Lower leg skin (tissue), 3 donors: ENCODE data around the gene MAN1A1.

ENCODE experiments used
- POLR2A ChIP-seq, 2 donors: fragments of 450-650 bp; IDR thresholded peaks; one replicate each; pipeline ENCODE4 v1.6.1; 2016 to 2017; ENCODE audit warnings: antibody characterized with exemption in 2 of 2, mild to moderate bottlenecking in 1 of 2, moderate library complexity in 1 of 2
- TF ChIP-seq, protein P1 (sequence below), 3 donors: fragments of 450-650 bp; IDR thresholded peaks; one replicate each; pipeline ENCODE4 v1.5.1; 2016; ENCODE audit warnings: antibody characterized with exemption in 3 of 3, mild to moderate bottlenecking in 3 of 3, moderate library complexity in 2 of 3

DNA sequence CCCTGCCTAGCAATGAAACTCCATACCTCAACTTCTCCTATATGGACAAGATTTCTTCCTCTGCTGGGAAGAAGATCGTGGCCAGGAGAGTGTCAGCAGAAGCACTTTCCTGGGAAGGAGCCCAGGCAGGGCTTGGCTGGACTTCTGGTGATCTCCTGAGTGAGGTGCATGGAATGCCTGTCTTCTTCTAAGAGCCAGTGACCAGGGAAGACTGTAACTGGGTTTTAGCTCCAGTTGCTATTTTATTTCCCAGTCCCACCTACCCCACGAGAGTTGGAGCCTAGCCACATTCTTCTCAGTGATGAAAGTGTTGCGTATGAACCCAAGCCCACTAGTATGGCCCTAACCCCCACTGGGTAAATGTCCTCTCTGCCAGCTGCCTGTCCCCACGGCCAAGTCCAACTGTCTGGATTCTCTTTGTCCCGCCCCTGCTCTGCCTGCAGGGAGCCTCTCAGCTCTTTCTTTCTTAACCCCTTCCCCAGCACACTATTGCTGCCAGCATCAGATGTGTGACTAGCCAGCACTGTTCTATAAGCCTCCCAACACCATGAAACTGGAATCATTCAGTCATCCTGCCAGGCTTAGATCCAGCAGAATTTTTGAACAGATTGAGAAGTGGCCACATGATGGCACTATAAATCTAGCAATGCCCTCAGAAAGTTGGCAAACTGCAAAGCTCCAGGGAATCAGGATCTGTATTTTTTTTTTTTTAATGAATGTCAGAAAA is 201.3 kb downstream of the MAN1A1 start:
- no peak for TF ChIP-seq POLR2A (IDR thresholded peaks at IDR 0.05)
- TF ChIP-seq, protein P1, sequence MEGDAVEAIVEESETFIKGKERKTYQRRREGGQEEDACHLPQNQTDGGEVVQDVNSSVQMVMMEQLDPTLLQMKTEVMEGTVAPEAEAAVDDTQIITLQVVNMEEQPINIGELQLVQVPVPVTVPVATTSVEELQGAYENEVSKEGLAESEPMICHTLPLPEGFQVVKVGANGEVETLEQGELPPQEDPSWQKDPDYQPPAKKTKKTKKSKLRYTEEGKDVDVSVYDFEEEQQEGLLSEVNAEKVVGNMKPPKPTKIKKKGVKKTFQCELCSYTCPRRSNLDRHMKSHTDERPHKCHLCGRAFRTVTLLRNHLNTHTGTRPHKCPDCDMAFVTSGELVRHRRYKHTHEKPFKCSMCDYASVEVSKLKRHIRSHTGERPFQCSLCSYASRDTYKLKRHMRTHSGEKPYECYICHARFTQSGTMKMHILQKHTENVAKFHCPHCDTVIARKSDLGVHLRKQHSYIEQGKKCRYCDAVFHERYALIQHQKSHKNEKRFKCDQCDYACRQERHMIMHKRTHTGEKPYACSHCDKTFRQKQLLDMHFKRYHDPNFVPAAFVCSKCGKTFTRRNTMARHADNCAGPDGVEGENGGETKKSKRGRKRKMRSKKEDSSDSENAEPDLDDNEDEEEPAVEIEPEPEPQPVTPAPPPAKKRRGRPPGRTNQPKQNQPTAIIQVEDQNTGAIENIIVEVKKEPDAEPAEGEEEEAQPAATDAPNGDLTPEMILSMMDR (IDR thresholded peaks at IDR 0.05) = no peak
